Astrocyte of the cerebellum (primary cell): Measurements from ENCODE around the gene RAI14.

Experiments
- DNase-seq: peaks from one replicate; pipeline ENCODE4 v3.0.0-alpha.2; 2011; ENCODE audit warnings: low read depth
- H3K4me3 ChIP-seq: 2 replicates; pipeline ENCODE4 v1.5.1; 2011; ENCODE audit warnings: mild to moderate bottlenecking, low read depth, low read length, moderate library complexity
- CTCF ChIP-seq: IDR thresholded peaks from 2 replicates; pipeline ENCODE4 v1.5.1; 2012; ENCODE audit warnings: low read length, low read depth, moderate library complexity, mild to moderate bottlenecking; ENCODE audit errors: missing control alignments
- in situ Hi-C: cut with HindIII; loops from 2 replicates; pipeline ENCODE4 v1.10.0; 2017; ENCODE audit warnings: low sequenced_read_pairs

The RAI14 gene

GRCh38 chr5:34831303-34831702 lies 175.2 kb downstream of the RAI14 start:
- no peak overlapping the region for H3K4me3 ChIP-seq
- TF ChIP-seq CTCF, result no peak
- in situ Hi-C loops, result no loop called here
- no peak for DNase-seq

- no peak for TF ChIP-seq CTCF
- in situ Hi-C loops, result no loop called here
- H3K4me3 ChIP-seq, result no peak overlapping the region
- DNase-seq, result no peak
Measured at GRCh38 chr5:34832568-34832967, 176.4 kb downstream of the RAI14 start.

GRCh38 chr5:34833090-34833489 lies 177.0 kb downstream of the RAI14 start:
- in situ Hi-C loops, result no loop called here
- TF ChIP-seq CTCF, result no peak
- no peak for DNase-seq

GRCh38 chr5:34833976-34834793 lies 178.1 kb downstream of the RAI14 start:
- no peak overlapping the region for H3K4me3 ChIP-seq
- no peak for DNase-seq
- TF ChIP-seq CTCF, result no peak
- in situ Hi-C loops, result no loop called here

More at GRCh38 chr5:34833090-34833489, 177.0 kb downstream of the RAI14 start:
- H3K4me3 ChIP-seq, result no peak overlapping the region

GRCh38 chr5:34834794-34835089 lies 178.6 kb downstream of the RAI14 start:
- H3K4me3 ChIP-seq, result no peak overlapping the region
- DNase-seq, result no peak
- TF ChIP-seq CTCF, result no peak
- in situ Hi-C loops, result no loop called here

- no peak for TF ChIP-seq CTCF
- DNase-seq, result no peak
- no peak overlapping the region for H3K4me3 ChIP-seq
- in situ Hi-C loops, result no loop called here
Measured at GRCh38 chr5:34835664-34836063, 179.5 kb downstream of the RAI14 start.
